Ishikawa (cell line): ENCODE measurements around the gene GPR152.

Experiments used
- CREB1 ChIP-seq: IDR thresholded peaks from 2 replicates; pipeline ENCODE4 v1.6.1; 2012; ENCODE audit warnings: low read depth
- EGR1 ChIP-seq: IDR thresholded peaks from 2 replicates; pipeline ENCODE4 v1.6.1; 2012
- EP300 ChIP-seq: IDR thresholded peaks from 2 replicates; pipeline ENCODE4 v1.6.1; 2012; ENCODE audit warnings: borderline replicate concordance
- FOXM1 ChIP-seq: IDR thresholded peaks from 2 replicates; pipeline ENCODE4 v1.6.1; 2012; ENCODE audit warnings: low read depth, borderline replicate concordance
- MAX ChIP-seq: IDR thresholded peaks from 2 replicates; pipeline ENCODE4 v1.6.1; 2012
- NFIC ChIP-seq: IDR thresholded peaks from 2 replicates; pipeline ENCODE4 v1.6.1; 2012
- RAD21 ChIP-seq: IDR thresholded peaks from 2 replicates; pipeline ENCODE4 v1.6.1; 2012; ENCODE audit warnings: low read depth
- REST ChIP-seq: IDR thresholded peaks from 2 replicates; pipeline ENCODE4 v1.6.1; 2012; ENCODE audit warnings: low read depth, mild to moderate bottlenecking
- TAF1 ChIP-seq: IDR thresholded peaks from 2 replicates; pipeline ENCODE4 v1.6.1; 2012; ENCODE audit warnings: low read depth, mild to moderate bottlenecking
- TCF12 ChIP-seq: IDR thresholded peaks from 2 replicates; pipeline ENCODE4 v1.6.1; 2012; ENCODE audit warnings: low read depth
- TEAD4 ChIP-seq: IDR thresholded peaks from 2 replicates; pipeline ENCODE4 v1.6.1; 2012
- USF1 ChIP-seq: IDR thresholded peaks from 2 replicates; pipeline ENCODE4 v1.6.1; 2012
- YY1 ChIP-seq: IDR thresholded peaks from 2 replicates; pipeline ENCODE4 v1.6.1; 2012; ENCODE audit warnings: low read depth

GRCh38 chr11:67490727-67491065 is 38.2 kb upstream of the GPR152 start:
- no peak for TF ChIP-seq RAD21
- TF ChIP-seq EP300 = no peak
- no peak for TF ChIP-seq FOXM1
- TF ChIP-seq TAF1 = no peak
- TF ChIP-seq YY1 = no peak
- TF ChIP-seq NFIC = no peak
- no peak for TF ChIP-seq CREB1
- TF ChIP-seq TCF12 = no peak
- TF ChIP-seq USF1 = no peak
- no peak for TF ChIP-seq MAX
- TF ChIP-seq REST = no peak
- TF ChIP-seq EGR1 = no peak
- no peak for TF ChIP-seq TEAD4
